ENCODE data around the gene SERPINB12. TPM values are rescaled to one million over a fixed set of nuclear protein-coding genes. Genes with fewer than 3 reads are reported as not detected.

Gene SERPINB12
- total RNA-seq, 1 donor from 2014 or later: not detected

- peaks cover 4% of the 10 kb centered on the region for H3K27me3 Mint-ChIP-seq
- no peak overlapping the region for H3K4me3 Mint-ChIP-seq (ENCODE audit: low read depth)
- TF ChIP-seq CTCF (IDR thresholded peaks at IDR 0.05; ENCODE audit: unreplicated experiment): no peak
- no peak for DNase-seq (ENCODE audit: low spot score, unreplicated experiment)
- H3K9me3 Mint-ChIP-seq (ENCODE audit: low read depth): no peaks in the 10 kb centered on the region
- no peak overlapping the region for H3K27ac Mint-ChIP-seq
- H3K36me3 Mint-ChIP-seq (ENCODE audit: insufficient read depth): no peaks in the 10 kb centered on the region
- no peaks in the 10 kb centered on the region for H3K4me1 Mint-ChIP-seq (ENCODE audit: low read depth)
Observed at GRCh38 chr18:63508596-63508995, 33.6 kb upstream of the SERPINB12 start.

GRCh38 chr18:63511285-63511684 is 30.9 kb upstream of the SERPINB12 start:
- no peak overlapping the region for H3K4me3 Mint-ChIP-seq (ENCODE audit: low read depth)
- TF ChIP-seq CTCF (IDR thresholded peaks at IDR 0.05; ENCODE audit: unreplicated experiment): peak; percentile 63
- H3K27ac Mint-ChIP-seq: no peak overlapping the region
- DNase-seq (ENCODE audit: low spot score, unreplicated experiment): peak; percentile 16
- H3K9me3 Mint-ChIP-seq (ENCODE audit: low read depth): no peaks in the 10 kb centered on the region
- no peaks in the 10 kb centered on the region for H3K36me3 Mint-ChIP-seq (ENCODE audit: insufficient read depth)
- peaks cover 7% of the 10 kb centered on the region for H3K27me3 Mint-ChIP-seq
- H3K4me1 Mint-ChIP-seq (ENCODE audit: low read depth): peaks cover 6% of the 10 kb centered on the region

- TF ChIP-seq CTCF (IDR thresholded peaks at IDR 0.05; ENCODE audit: unreplicated experiment): no peak
- H3K27me3 Mint-ChIP-seq: peaks cover 7% of the 10 kb centered on the region
- H3K4me3 Mint-ChIP-seq (ENCODE audit: low read depth): no peak overlapping the region
- H3K9me3 Mint-ChIP-seq (ENCODE audit: low read depth): no peaks in the 10 kb centered on the region
- DNase-seq (ENCODE audit: low spot score, unreplicated experiment): no peak
- H3K27ac Mint-ChIP-seq: no peak overlapping the region
- no peaks in the 10 kb centered on the region for H3K36me3 Mint-ChIP-seq (ENCODE audit: insufficient read depth)
- peaks cover 9% of the 10 kb centered on the region for H3K4me1 Mint-ChIP-seq (ENCODE audit: low read depth)
Observed at GRCh38 chr18:63514326-63514725, 27.8 kb upstream of the SERPINB12 start.

- Mint-ChIP-seq H3K4me1 (ENCODE audit: low read depth) (peaks cover 9% of the 10 kb centered on the region), H3K27ac (no peak overlapping the region), H3K36me3 (ENCODE audit: insufficient read depth) (no peaks in the 10 kb centered on the region), H3K4me3 (ENCODE audit: low read depth) (no peak overlapping the region), H3K9me3 (ENCODE audit: low read depth) (no peaks in the 10 kb centered on the region), H3K27me3 (peaks cover 7% of the 10 kb centered on the region)
- no peak for DNase-seq (ENCODE audit: low spot score, unreplicated experiment)
- TF ChIP-seq CTCF (IDR thresholded peaks at IDR 0.05; ENCODE audit: unreplicated experiment): peak; percentile 55
Observed at GRCh38 chr18:63514888-63515678, 27.1 kb upstream of the SERPINB12 start.

GRCh38 chr18:63515801-63516200 is 26.4 kb upstream of the SERPINB12 start:
- DNase-seq (ENCODE audit: low spot score, unreplicated experiment): no peak
- Mint-ChIP-seq H3K27me3 (peaks cover 9% of the 10 kb centered on the region), H3K4me1 (ENCODE audit: low read depth) (peaks cover 9% of the 10 kb centered on the region), H3K36me3 (ENCODE audit: insufficient read depth) (no peaks in the 10 kb centered on the region), H3K27ac (no peak overlapping the region), H3K4me3 (ENCODE audit: low read depth) (no peak overlapping the region), H3K9me3 (ENCODE audit: low read depth) (no peaks in the 10 kb centered on the region)
- TF ChIP-seq CTCF (IDR thresholded peaks at IDR 0.05; ENCODE audit: unreplicated experiment): no peak

Measured in progenitor cell of endocrine pancreas (in vitro differentiated cells).